ENCODE data around the gene NKAP.

DNA sequence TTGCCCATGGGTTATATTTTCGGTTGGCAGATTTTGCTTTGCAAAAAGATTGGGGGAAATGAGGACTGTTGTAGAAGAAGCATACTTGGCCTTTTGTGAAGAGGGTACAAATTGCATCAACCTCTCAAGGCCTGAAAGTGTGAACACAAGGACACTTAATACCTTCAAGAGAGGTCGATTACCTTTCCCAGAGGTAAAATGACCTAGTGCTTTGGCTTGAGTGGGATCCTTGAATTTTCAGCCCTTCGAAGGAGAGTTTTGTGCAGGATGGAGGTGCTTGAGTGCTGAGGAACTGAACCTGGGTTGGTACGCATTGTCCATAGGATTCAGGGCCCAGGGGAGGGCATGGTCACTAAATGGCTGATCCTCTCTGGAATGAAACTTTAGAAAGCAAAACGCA is 27.6 kb upstream of the NKAP start:
- TF ChIP-seq, protein P1, sequence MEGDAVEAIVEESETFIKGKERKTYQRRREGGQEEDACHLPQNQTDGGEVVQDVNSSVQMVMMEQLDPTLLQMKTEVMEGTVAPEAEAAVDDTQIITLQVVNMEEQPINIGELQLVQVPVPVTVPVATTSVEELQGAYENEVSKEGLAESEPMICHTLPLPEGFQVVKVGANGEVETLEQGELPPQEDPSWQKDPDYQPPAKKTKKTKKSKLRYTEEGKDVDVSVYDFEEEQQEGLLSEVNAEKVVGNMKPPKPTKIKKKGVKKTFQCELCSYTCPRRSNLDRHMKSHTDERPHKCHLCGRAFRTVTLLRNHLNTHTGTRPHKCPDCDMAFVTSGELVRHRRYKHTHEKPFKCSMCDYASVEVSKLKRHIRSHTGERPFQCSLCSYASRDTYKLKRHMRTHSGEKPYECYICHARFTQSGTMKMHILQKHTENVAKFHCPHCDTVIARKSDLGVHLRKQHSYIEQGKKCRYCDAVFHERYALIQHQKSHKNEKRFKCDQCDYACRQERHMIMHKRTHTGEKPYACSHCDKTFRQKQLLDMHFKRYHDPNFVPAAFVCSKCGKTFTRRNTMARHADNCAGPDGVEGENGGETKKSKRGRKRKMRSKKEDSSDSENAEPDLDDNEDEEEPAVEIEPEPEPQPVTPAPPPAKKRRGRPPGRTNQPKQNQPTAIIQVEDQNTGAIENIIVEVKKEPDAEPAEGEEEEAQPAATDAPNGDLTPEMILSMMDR (IDR thresholded peaks at IDR 0.05): no peak
- TF ChIP-seq EP300 (IDR thresholded peaks at IDR 0.05) (no peak), POLR2A (IDR thresholded peaks at IDR 0.05) (no peak)

All from tibial nerve (tissue), 4 donors.